Forelimb muscle (tissue), 1 donor: ENCODE results near the gene SMARCC2. TPM values are rescaled to one million over a fixed set of nuclear protein-coding genes. Genes with fewer than 3 reads are reported as not detected.

Source experiments
- DNase-seq: peaks from one replicate; pipeline ENCODE4 v3.0.0-alpha.2; 2013; ENCODE audit warnings: low read depth
- polyA plus RNA-seq: library from polyadenylated mRNA; unstranded; fragments of 120-200 nt; gene quantifications from one replicate; pipeline ENCODE4 v1.2.1, GENCODE V29; 2013; ENCODE audit not compliant: insufficient read length

The SMARCC2 gene
- polyA plus RNA-seq: 53.8 TPM

DNA sequence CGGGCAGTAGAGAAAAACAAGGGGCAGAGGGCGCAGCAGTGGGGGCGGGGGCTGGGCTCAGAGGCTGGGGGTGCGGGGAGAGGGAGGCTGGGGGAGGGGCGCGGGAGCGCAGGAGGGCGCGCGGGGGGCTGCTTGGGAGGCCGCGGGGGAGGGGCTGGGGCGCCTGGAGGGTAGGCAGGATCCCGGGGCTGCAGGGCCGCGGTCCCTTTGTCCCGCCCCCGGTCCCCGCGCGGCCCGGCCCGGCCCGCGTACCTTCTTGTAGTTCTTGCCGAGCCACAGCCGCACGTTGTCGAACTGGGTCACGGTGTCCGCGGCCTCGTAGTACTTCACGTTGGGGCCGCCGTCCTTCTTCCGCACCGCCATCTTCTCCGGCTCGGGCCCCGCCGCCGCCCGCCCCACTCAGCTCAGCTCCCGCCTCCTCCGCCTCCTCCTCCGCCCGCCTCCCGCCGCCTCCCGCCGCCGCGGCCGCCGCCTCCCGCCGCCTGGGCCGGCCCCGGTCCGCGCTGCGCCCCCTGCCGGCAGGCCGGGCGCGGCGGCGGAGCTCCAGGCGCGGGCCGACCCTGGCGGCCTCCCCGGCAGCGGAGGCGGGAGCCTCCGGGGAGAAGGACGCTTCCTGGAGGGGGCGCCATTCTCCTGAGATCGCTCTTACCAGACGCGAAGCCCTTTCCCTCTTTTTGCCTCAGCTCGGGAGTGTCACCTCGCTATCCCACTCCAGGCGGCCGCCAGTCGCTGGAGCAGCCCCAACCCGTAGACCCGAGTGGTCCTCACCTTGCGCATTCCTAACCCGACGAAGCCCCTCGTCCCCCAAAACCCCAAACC, at the start of gene SMARCC2:
Gene SMARCC2 (minus strand): TSS at position 385 of the 819 bp plus-strand sequence. CDS start 22 bp downstream, at position 363.
- DNase-seq: peak; percentile 76

DNA sequence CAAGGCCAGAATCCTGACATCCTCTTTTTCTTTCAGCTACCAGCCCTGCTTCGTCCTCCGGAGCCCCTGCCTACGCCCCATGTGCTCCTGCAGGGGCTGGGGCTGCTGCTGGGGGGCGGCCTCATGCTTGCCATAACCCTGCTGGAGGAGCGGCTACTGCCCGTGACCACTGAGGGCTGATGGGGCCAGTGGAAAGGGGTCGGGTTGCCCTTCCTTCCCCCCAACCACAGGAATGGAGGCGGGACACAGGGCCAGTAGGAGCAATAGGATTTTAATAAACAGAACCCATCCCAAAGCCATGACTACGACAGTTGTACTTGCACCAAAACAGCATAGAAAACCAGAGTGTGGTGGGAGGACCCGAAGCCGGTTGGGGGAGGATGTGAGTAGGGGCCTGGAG, 48.3 kb upstream of the SMARCC2 start:
- DNase-seq: no peak

DNA sequence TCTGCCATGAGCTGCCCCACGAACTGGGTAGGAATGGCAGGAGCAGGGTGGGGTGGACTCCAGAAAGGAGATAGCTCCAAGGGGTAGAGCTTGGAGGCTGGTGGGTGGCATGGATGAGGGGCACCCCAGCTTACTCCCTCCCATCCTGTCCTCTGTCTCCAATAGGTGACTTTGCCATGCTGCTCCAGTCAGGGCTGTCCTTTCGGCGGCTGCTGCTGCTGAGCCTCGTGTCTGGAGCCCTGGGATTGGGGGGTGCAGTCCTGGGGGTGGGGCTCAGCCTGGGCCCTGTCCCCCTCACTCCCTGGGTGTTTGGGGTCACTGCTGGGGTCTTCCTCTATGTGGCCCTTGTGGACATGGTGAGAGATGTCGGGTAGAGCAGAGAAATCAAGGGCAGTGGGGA, 47.7 kb upstream of the SMARCC2 start:
- no peak for DNase-seq

DNA sequence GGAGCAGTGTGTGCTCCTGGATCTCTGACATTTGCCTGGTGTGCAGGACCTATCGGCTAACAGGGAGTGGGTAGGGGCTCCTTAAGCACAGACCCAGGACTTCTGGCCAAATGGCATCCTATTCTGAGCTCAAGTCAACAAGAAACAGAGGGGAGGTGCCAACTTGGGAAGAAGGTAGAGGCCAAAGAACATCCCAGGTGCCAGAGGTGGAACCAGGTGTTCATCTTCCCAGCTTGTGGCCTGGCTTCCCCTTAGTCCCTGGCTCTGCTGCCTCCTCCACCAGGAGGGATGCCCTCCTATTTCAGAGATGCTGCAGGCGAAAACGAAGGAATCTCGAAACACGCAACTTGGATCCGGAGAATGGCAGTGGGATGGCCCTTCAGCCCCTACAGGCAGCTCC, 46.8 kb upstream of the SMARCC2 start:
- DNase-seq: no peak

DNA sequence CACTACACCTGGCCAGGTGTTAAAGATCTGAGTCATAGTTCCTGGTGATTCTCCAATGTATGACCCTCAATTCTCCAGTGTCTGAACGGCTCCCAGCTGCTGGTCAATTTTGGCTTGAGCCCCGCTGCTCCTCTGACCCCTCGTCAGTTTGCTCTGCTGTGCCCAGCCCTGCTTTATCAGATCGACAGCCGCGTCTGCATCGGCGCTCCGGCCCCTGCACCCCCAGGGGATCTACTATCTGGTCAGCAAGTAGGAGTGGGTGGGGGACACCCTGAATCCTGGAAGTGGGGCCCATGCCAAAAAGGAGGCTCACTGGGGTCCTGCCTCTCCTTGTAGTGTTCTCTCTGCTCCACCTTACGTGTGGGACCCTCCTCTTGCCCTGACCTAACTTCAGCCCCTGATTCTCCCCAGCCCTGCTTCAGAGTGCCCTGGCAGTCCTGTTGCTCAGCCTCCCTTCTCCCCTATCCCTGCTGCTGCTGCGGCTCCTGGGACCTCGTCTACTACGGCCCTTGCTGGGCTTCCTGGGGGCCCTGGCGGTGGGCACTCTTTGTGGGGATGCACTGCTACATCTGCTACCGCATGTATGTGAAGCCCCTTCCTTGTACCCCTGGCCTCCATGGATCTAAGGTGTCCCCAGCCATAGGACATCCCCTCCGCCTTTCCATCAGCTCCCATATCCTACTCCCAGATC, 45.6 kb upstream of the SMARCC2 start:
- DNase-seq: no peak

DNA sequence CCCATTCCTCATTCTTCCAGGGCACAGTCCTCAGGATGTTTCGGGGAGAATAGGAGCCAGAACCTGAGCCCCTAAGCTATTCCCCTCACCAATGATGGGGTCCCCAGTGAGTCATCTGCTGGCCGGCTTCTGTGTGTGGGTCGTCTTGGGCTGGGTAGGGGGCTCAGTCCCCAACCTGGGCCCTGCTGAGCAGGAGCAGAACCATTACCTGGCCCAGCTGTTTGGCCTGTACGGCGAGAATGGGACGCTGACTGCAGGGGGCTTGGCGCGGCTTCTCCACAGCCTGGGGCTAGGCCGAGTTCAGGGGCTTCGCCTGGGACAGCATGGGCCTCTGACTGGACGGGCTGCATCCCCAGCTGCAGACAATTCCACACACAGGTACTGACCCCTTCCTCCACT, 41.9 kb upstream of the SMARCC2 start:
- DNase-seq: no peak

DNA sequence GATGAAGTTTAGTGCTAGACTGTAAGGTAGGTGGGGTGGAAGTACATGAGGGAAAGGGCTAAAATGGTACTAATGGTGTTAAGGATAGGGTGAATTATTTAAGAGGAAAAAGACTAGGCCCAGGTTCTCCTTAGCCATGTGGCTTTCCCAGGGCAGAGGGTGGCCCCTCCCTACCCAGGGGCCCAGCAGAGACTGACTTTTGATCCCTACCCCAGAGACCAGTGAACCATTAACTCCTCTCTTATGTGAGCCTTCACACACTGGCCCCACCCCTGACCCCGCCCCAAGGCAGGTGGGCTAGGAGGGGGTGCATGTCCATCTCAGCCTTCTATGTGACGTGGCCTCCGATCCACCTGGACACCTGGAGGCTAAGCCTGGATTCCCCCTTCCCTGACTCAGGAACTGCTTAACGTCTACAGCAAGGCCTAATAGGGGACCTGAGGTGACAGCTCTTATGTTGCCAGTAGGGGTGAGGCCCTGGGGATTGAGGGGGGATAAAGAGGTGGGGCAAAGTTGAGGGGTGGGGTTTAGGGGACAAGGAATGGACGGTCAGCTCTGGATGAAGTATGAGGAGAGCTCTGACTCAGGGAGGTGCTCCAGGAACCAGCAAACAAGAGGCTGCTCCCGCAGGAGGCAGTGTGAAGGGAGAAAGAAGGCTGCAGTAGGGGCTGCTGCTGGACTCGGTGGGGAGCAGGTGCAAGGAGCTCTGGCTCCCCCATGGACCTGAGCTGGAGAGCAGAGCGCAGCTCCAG, 41.3 kb upstream of the SMARCC2 start:
- no peak for DNase-seq

DNA sequence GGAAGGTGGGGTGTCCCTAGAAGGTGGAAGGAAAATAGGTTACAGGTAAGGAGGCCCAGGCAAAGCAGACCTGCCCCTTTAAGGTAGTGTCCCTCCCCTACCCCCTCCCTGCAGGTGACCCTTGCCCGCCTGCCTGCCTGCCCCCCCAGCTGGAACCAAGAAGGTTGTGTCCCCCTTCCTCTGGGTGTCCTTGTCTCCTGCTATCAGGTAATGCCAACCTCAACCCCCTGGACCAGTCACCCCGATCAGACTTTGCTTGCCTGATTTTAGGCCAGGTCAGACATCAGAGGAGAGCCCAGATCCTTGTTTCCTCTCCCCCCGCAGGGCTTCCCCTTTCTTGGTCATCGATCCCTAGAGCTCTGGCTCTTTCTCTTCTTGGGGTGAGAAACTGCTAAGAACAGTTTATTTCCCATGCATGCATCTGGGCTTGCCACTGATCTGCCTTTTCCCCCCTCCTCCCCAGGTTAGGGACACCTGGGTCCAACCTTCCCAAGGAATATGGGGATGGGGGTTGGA, 40.7 kb upstream of the SMARCC2 start, which contains the start of gene SLC39A5:
Gene SLC39A5 (plus strand): TSS at position 136 of the 516 bp plus-strand sequence. CDS start 1,224 bp downstream, outside the sequence.
- DNase-seq: no peak

DNA sequence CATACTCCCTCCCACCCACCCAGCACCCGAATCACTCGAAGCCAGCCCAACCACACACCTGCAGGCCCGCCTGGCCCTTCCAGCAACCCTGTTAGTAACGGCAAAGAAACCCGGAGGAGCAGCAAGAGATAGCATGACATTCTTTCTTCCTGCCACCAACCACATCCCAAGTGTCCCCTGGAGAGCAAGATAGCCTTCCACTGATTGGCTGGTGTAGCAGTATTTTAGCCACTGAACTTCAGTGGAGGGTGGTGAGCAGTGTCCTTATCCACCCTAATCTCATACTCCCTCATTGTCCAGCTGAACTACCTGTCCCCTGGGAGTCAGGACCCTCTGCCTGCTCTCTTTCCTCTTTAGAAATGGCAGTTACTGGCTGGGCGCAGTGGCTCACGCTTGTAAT, 39.8 kb upstream of the SMARCC2 start:
- no peak for DNase-seq

DNA sequence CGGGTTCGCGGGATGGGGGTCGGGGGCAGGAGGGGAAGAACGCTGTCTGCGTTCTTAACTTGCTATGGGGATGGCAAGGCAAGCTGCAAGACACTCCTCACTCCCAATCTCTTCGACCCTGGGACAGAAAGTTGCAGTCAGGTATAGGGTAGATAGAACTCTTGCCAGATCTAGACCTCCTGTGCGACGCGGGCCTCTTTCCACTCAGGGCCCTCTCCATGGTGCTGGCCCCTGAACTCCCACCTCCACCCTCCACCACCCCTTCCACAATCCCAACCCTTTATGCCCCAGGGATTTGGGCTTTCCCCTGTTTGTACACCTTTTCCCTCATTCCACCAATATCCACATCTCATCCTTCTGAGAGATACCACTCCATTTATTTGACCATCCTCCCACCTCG, 35.7 kb upstream of the SMARCC2 start:
- DNase-seq: no peak

DNA sequence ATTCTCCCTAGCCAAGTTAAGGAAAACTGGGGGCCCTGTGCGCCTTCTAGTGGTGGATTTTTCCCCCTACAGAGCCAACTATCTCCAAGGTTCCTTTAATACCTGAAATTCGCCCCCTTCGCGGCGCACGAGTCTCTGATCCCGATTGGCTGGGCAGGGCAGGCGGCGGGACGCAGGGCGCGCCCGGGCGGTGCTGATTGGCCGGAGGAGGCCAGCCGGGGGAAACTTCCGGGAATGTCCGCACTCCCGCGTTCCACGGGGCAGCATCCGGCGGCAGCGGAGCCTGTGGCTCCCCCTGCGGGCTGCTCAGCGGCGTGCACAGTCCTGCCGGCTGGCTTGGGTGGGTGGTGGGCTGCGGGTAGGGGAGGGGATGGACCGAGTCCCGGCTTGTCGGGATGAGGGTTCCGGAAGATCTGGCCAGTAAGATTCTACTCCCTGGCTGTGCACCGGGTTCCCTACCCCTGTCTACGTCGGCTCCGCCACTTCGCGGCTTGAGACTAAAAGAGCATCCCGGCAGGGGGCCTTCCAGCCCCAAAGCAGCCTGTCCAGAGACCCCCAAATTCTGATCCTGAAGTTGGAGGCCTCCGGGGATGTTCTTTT, 34.9 kb upstream of the SMARCC2 start, which contains the start of gene NABP2:
Gene NABP2 (plus strand): TSS at position 241 of the 600 bp plus-strand sequence. CDS start 515 bp downstream, outside the sequence.
- DNase-seq: peak; percentile 95

DNA sequence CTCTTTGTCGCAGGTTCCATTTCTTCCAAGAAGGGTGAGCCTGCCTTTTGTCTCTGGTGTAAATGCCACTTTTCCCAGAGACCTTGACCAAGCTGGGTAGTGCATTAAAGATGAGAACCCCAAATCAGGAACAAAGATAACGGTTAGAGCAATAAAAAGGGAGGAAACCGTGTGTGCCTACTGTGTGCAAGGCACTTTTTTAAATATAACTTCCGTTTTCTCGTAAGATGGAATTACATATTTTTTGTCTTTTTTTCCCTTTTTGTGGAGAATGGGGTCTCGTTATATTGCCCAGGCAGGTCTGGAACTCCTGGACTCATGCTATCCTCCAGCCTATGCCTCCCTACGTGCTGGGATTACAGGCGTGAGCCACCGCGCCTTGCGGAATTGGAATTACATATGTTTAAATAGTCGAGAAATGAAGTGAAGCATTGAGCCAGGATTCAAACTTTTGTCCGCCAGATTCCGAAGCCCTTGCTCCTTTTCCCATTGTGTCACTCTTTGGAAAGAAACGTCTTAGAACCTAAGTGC, 34.4 kb upstream of the SMARCC2 start:
- no peak for DNase-seq

DNA sequence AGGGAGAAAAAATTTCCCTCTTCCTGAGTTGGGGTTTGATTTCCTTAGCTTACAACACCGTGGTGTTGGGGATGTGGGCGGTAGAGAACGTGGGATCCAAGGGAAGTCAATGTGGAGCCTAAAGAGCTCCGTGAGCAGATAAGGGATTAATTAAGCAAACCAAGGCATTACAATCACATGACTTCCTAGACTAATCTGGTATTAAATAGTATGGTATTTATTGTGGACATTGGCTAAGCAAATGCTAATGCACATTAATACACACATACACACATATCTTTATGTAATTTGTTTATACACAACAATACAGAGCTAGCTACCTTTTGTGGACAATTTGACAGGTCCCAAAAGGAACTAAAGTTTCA, 33.2 kb upstream of the SMARCC2 start:
- DNase-seq: no peak

DNA sequence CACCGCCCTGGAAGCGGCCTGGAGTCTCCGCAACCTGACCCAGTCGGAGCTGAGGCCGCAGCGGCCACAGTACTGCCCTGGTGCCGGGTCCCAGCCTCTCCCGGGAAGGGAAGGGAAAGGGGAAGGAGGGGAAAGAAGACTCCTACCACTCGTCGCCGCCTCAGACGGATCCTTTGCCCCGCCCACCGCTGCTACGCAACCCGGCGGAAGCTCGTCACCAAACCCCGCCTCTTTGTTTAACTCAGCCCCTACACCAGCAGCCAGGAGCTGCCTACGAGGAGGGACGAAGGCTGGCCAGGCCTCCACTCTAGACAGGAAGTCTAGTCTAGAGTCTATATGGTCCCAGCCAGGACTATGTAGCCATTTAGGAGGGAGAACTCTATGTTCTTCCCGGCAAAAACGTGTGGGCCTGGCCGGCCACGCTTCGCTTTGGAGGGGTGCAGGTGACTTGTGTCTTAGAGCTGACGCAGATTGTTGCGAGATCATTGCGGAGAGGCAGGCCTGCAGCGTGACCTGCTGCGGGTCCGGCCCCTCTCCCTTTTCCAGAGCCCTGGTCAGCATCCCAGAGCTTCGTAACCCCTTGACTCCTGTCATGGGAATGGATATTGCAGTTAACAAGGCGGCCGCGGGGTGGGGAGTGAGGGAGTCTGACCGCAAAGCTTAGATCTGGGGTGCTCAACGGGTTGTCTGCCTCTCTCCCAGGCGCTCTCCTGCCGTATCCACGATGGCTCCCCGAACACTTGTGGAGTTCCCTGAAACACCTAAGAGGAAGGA, 32.7 kb upstream of the SMARCC2 start, which contains the start of gene RNF41:
Gene RNF41 (minus strand): TSS at position 166 of the 774 bp plus-strand sequence. CDS start 7,875 bp downstream, outside the sequence.
- peak; percentile 96 for DNase-seq

DNA sequence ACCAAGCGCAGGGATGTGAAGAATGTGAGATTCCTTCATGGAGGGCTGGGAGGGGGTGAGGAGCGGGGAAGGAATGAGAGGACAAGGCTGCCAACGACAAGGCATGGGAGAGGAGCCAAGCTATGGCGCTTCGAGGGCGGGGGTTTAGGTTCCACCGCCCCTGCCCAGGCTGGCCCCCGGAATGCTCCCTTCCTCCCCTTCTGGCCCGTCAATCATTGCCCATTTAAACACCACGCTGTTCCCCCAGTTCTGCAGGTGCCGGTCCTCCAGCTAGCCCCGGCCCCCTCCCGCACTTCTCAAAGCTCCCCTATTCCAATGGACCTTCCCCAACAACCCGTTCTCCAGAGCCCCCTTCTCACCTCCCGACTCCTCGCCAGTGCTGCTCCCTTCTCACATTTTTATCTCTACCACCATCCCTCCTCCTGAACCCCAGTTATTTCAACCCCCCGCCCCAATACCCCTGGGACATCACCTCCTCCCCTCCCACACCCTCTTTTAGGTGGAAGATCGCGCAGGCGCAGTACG, 32.0 kb upstream of the SMARCC2 start:
- no peak for DNase-seq

DNA sequence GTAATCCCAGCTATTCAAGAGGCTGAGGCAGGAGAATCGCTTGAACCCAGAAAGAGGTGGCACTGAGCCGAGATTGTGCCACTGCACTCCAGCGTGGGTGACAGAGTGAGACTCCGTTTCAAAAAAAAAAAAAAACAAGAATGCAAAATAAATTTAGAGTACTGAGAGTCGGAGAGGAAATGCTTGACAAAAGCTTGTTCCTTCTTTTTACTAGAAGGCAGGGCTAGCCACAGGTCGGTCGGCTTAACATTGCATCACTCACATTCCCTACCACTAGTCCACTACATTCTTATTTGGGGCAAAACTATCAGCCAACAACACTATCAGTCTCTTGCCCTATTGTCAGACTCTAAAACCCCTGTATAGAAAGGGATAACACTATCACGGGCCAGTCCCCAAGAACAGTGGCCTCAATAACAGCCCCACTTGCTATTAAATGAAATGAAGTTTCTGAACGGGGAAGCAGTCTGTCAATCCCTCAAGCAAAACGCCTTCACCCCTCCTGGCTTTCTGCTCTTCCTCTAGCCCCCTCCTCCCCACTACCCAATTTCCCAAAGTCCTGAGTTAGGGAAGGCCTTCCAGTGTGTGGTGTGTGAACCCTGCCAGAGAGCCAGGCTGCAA, 31.4 kb upstream of the SMARCC2 start:
- DNase-seq: no peak

DNA sequence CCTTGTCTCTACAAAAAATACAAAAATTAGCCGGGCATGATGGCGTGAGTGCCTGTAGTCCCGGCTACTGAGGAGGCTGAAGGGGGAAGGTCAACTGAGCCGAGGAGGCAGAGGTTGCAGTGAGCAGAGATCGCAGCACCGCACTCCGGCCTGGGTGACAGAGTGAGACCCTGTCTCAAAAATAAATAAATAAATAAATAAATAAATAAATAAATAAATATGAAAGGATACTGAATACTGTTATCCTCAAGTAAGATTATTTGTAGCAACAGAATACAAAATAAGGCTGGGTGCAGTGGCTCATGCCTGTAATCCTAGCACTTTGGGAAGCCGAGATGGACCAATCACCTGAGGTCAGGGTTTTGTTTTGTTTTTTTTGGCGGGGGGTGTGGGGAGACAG, 30.6 kb upstream of the SMARCC2 start:
- no peak for DNase-seq

DNA sequence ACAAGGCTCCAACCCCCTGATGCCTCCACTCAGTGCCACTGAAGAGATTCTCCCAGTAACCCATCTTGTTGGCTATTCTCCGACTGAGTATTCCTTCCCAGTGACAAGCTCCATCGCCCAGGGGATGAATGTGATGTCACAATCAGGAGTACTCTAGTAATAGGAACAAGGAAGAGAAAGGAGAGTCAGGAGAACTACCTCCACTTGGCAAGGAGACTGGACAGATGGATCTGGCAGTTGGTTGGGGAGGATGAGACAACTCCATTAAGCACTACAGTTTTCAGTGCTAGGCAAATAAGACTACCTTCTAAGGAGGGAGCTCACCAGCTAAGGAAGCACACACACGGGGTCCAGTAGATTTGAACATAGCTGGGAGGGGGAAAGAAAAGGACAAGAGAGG, 27.2 kb upstream of the SMARCC2 start:
- no peak for DNase-seq

DNA sequence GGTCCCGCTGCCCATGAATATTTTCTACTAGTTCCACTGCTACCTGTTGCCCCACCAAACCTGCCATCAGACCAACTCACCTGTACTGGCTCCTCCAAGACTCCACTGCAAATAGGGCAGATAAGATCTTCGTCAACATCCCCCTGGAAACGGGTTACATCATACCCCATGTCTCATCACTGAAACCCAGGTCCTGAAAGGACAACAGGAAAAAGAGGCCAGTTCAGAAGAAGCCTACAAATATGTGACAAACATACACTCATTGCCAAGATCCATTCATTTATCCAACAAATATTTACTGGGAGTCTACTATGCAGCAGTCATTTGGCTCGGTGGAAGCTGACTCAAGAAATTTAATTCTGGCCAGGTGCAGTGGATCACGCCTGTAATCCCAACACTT, 24.6 kb upstream of the SMARCC2 start:
- DNase-seq: no peak

DNA sequence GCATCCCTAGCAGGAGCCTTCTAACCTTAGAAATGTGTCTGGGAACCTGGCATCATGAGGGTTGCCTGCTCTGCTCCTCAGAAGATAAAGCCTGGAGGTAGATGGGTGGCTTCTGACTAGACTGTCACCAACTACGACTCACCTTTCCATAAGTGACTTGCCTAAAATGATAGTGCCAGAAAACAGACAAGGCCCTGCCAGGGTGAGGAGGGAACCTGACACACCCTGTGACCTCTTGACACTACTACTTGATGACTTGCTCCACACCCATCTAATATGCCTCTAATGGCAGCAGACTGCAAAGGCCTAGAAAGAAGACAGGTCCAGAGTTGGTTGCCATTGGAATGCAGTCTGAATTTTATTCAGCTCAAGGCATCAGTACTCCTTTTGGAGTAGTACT, 23.1 kb upstream of the SMARCC2 start:
- DNase-seq: no peak
